Upper lobe of right lung (tissue), 1 donor: ENCODE data around the gene COL4A3. TPM values are rescaled to one million over a fixed set of nuclear protein-coding genes. Genes with fewer than 3 reads are reported as not detected.

Experiments used
- ATAC-seq: fragments of 200-7000 bp; cut with Tn5 transposase; one replicate; pipeline ENCODE4 v1.9.1; 2020; ENCODE audit warnings: mild to moderate bottlenecking, moderate library complexity
- DNase-seq: peaks from one replicate; pipeline ENCODE4 v3.0.0-alpha.2; 2020
- H3K27ac ChIP-seq: fragments of 200-600 bp; one replicate; pipeline ENCODE4 v1.8.0; 2022
- H3K27me3 ChIP-seq: fragments of 200-600 bp; one replicate; pipeline ENCODE4 v1.8.0; 2022; ENCODE audit warnings: mild to moderate bottlenecking
- H3K36me3 ChIP-seq: fragments of 200-600 bp; one replicate; pipeline ENCODE4 v1.8.0; 2022
- H3K4me1 ChIP-seq: fragments of 200-600 bp; one replicate; pipeline ENCODE4 v1.8.0; 2022
- H3K4me3 ChIP-seq: fragments of 200-600 bp; one replicate; pipeline ENCODE4 v1.8.0; 2022; ENCODE audit warnings: mild to moderate bottlenecking
- H3K9me3 ChIP-seq: fragments of 200-600 bp; one replicate; pipeline ENCODE4 v1.8.0; 2022
- intact Hi-C: fragments of 100-400 bp; cut with DNase I; formaldehyde crosslinking; loops from one replicate; pipeline ENCODE4 v1.11.0; 2022
- total RNA-seq: library from RNA; stranded (reverse); fragmentation: NEBNext Ultra II Directional; extraction: Animal tissue kit (Norgen Biotek cat#: 25700); gene quantifications from one replicate; pipeline ENCODE4 v1.2.1, GENCODE V29; 2021
- TF ChIP-seq, protein P1 (sequence below): fragments of 200-600 bp; IDR thresholded peaks from one replicate; pipeline ENCODE4 v1.8.0; 2022; ENCODE audit warnings: antibody characterized with exemption
- donor health status: DM: no; HTN: yes; CAD: no; lungs with severe emphysema.

Gene COL4A3
- total RNA-seq, 1 donor from 2014 or later, result 46.4 TPM

DNA sequence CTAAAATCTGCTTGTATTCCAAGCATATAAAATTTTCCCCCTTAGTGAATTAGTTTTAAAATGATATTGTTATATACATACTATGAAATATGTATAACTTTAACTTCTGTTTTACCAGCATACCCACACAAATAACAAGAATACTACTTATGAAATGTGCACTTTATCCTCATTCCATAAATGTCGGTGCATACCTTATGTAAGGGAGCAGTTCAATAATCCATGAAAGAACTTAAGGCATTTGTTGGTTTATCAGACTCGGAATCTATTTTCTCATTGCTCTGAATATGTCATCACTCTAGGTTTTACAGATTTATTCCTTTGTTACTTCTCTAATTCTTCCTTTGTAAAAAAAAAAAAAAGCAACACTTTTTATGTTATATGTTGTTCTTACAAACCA is 148.2 kb downstream of the COL4A3 start:
- TF ChIP-seq, protein P1, sequence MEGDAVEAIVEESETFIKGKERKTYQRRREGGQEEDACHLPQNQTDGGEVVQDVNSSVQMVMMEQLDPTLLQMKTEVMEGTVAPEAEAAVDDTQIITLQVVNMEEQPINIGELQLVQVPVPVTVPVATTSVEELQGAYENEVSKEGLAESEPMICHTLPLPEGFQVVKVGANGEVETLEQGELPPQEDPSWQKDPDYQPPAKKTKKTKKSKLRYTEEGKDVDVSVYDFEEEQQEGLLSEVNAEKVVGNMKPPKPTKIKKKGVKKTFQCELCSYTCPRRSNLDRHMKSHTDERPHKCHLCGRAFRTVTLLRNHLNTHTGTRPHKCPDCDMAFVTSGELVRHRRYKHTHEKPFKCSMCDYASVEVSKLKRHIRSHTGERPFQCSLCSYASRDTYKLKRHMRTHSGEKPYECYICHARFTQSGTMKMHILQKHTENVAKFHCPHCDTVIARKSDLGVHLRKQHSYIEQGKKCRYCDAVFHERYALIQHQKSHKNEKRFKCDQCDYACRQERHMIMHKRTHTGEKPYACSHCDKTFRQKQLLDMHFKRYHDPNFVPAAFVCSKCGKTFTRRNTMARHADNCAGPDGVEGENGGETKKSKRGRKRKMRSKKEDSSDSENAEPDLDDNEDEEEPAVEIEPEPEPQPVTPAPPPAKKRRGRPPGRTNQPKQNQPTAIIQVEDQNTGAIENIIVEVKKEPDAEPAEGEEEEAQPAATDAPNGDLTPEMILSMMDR, result no peak
- ATAC-seq (no peak), DNase-seq (no peak)
- Histone ChIP-seq H3K4me1 (no peaks in the 10 kb centered on the region), H3K27ac (no peak overlapping the region), H3K27me3 (no peaks in the 10 kb centered on the region), H3K9me3 (no peaks in the 10 kb centered on the region), H3K4me3 (no peak overlapping the region), H3K36me3 (no peaks in the 10 kb centered on the region)
- intact Hi-C loops, result no loop called here

DNA sequence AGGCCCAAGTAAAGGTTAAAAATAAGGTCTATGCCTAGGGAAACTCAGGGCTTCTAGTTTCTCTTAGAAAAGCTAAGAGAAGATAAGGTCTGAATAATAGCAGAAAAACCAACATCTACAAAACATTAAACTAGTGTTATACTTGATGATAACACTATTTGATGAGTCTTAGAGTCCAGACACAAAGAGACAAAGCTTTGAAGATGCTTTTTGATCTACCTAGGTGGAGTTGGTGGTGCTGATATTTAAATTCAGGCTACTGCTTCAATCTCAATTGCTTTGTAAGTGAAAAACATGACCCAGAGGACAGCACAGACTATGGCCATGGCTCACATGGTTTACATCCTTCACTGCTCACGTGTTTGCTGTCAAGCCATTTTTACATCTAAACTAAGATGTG is 148.9 kb downstream of the COL4A3 start:
- H3K36me3 ChIP-seq, result no peaks in the 10 kb centered on the region
- no peaks in the 10 kb centered on the region for H3K4me1 ChIP-seq
- ATAC-seq, result no peak
- H3K9me3 ChIP-seq, result no peaks in the 10 kb centered on the region
- H3K27ac ChIP-seq, result no peak overlapping the region
- H3K27me3 ChIP-seq, result no peaks in the 10 kb centered on the region
- no peak for DNase-seq
- no peak overlapping the region for H3K4me3 ChIP-seq
- TF ChIP-seq, protein P1, result no peak
- intact Hi-C loops, result no loop called here

DNA sequence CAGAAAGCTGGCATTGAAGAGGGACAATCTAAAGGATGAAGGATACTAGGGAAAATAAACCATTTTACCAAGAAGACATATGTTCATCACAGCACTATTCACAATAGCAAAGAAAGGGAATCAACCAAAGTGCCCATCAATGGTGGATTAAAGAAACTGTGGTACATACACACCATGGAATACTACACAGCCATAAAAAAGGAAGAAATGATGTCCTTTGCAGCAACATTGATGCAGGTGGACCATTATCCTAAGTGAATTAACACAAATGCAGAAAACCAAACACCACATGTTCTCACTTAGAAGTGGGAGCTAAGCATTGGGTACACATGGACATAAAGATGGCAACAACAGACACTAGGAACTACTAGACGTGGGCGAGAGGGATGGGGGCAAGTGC is 153.4 kb downstream of the COL4A3 start:
- Histone ChIP-seq H3K4me1 (no peaks in the 10 kb centered on the region), H3K36me3 (no peaks in the 10 kb centered on the region), H3K9me3 (no peaks in the 10 kb centered on the region), H3K4me3 (no peak overlapping the region), H3K27me3 (no peaks in the 10 kb centered on the region), H3K27ac (no peak overlapping the region)
- TF ChIP-seq, protein P1, result no peak
- DNase-seq (no peak), ATAC-seq (no peak)
- intact Hi-C loops, result no loop called here

DNA sequence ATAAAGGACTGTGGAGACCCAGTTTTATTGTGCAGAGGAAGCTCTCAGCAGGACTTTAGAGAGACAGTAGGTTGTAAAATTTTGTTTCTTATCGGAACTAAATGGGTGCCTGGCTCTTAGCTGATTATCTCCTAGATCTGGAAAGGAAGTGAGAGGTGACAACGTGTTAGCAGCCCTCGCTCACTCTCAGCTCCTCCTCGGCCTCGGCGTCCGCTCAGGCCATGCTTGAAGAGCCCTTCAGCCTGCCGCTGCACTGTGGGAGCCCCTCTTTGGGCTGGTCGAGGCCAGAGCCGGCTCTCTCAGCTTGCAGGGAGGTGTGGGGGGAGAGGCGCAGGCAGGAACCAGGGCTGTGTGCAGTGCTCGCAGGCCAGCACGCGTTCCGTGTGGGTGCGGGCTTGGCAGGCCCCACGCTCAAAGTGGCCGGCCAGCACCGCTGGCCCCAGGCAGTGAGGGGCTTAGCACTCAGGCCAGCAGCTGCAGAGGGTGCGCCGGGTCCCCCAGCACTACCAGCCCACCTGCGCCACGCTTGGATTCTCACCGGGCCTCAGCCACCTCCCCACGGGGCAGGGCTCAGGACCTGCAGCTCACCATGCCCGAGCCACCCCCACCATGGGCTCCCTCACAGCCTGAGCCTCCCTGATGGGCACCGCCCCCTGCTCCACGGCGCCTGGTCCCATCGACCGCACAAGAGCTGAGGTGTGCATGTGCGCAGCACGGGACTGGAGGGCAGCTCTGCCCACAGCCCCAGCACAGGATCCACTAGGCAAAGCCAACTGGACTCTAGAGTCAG is 156.1 kb downstream of the COL4A3 start:
- TF ChIP-seq, protein P1, result no peak
- ATAC-seq (no peak), DNase-seq (no peak)
- no peak overlapping the region for H3K27ac ChIP-seq
- H3K4me3 ChIP-seq, result no peak overlapping the region
- H3K27me3 ChIP-seq, result no peaks in the 10 kb centered on the region
- H3K4me1 ChIP-seq, result peaks cover 4% of the 10 kb centered on the region
- H3K36me3 ChIP-seq, result no peaks in the 10 kb centered on the region
- intact Hi-C loops, result no loop called here
- no peaks in the 10 kb centered on the region for H3K9me3 ChIP-seq

DNA sequence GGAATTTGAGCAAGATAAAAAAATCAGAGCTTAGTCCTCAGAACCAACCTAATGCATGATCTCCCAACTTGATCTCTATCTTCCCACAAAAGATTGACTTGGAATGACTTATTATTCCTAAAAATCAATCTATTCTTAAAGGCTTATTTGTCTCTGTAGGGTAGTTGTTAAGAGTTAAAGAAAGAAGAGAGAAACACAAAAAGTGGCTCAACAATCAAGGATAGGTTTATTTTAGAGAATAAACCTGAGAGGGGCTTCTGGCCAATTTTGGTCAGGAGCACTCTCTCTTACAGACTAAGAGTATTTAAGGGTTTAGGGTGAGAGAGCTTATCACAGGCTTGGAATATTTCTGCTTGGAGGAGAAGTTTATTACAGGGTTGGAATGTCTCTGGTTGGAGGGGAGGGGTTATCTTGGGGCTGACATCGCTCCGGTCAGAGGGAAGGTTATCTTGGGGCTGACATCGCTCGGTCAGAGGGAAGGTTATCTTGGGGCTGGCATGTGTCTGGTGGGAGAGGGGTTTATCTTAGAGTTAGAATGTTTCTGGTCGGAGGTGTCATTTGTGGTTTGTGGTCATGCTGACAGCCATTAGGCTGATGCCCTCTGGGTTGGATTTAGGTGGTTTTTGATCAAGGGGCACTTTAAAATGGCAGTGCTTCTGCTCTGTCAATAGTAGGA is 158.2 kb downstream of the COL4A3 start:
- intact Hi-C loops, result no loop called here
- DNase-seq (no peak), ATAC-seq (no peak)
- TF ChIP-seq, protein P1, result no peak
- Histone ChIP-seq H3K27me3 (no peaks in the 10 kb centered on the region), H3K4me1 (peaks cover 19% of the 10 kb centered on the region), H3K9me3 (no peaks in the 10 kb centered on the region), H3K27ac (no peak overlapping the region), H3K36me3 (no peaks in the 10 kb centered on the region), H3K4me3 (no peak overlapping the region)
